SK-N-SH treated with all-trans-retinoic acid at 6 μM for 48 hours (cell line): Measurements from ENCODE around the gene FLRT1.
A peak's percentile ranks its signal among the peaks of the same experiment; 100 is the strongest.

Source experiments
- ARNTL ChIP-seq: fragments of 450-650 bp; formaldehyde crosslinking; IDR thresholded peaks from 2 replicates; pipeline ENCODE4 v1.5.0; 2020; ENCODE audit warnings: low read depth, mild to moderate bottlenecking, moderate library complexity, borderline replicate concordance
- CSDC2 ChIP-seq: fragments of 250-450 bp; sonication (Bioruptor Pico); IDR thresholded peaks from 2 replicates; pipeline ENCODE4 v1.5.0; 2020; ENCODE audit warnings: mild to moderate bottlenecking, moderate library complexity
- ESRRG ChIP-seq: fragments of 250-450 bp; sonication (Bioruptor Pico); IDR thresholded peaks from 2 replicates; pipeline ENCODE4 v1.6.1; 2021; ENCODE audit warnings: mild to moderate bottlenecking
- PATZ1 ChIP-seq: fragments of 250-450 bp; sonication (Bioruptor Pico); IDR thresholded peaks from 2 replicates; pipeline ENCODE4 v1.8.0; 2020; ENCODE audit warnings: mild to moderate bottlenecking, moderate library complexity, borderline replicate concordance
- PPARA ChIP-seq: fragments of 250-450 bp; sonication (Bioruptor Pico); IDR thresholded peaks from 2 replicates; pipeline ENCODE4 v1.5.0; 2020; ENCODE audit warnings: mild to moderate bottlenecking, borderline replicate concordance
- TCF4 ChIP-seq: fragments of 250-450 bp; sonication (Bioruptor Pico); IDR thresholded peaks from 2 replicates; pipeline ENCODE4 v1.8.0; 2021; ENCODE audit warnings: mild to moderate bottlenecking, moderate library complexity, borderline replicate concordance
- ZFP3 ChIP-seq: fragments of 250-450 bp; sonication (Bioruptor Pico); IDR thresholded peaks from 2 replicates; pipeline ENCODE4 v1.5.0; 2020; ENCODE audit warnings: mild to moderate bottlenecking, moderate library complexity
- ZFP30 ChIP-seq: fragments of 450-650 bp; formaldehyde crosslinking; IDR thresholded peaks from 2 replicates; pipeline ENCODE4 v1.5.0; 2022; ENCODE audit warnings: mild to moderate bottlenecking, moderate library complexity
- ZNF565 ChIP-seq: fragments of 450-650 bp; formaldehyde crosslinking; conservative IDR thresholded peaks from 2 replicates; pipeline ENCODE4 v1.5.0; 2020; ENCODE audit warnings: low read depth, mild to moderate bottlenecking, moderate library complexity
- ZNF70 ChIP-seq: fragments of 450-650 bp; formaldehyde crosslinking; IDR thresholded peaks from 2 replicates; pipeline ENCODE4 v1.5.0; 2020; ENCODE audit warnings: mild to moderate bottlenecking, moderate library complexity
- TF ChIP-seq, protein P1 (sequence below): fragments of 250-450 bp; sonication (Bioruptor Pico); IDR thresholded peaks from 2 replicates; pipeline ENCODE4 v1.8.0; 2021; ENCODE audit warnings: low read depth, mild to moderate bottlenecking, moderate library complexity, borderline replicate concordance
- TF ChIP-seq, protein P2 (sequence below): fragments of 250-450 bp; sonication (Bioruptor Pico); IDR thresholded peaks from 2 replicates; pipeline ENCODE4 v1.5.1; 2020; ENCODE audit warnings: low read depth, mild to moderate bottlenecking, moderate library complexity
- TF ChIP-seq, protein P3 (sequence below): fragments of 250-450 bp; sonication (Bioruptor Pico); IDR thresholded peaks from 2 replicates; pipeline ENCODE4 v1.5.1; 2021; ENCODE audit warnings: mild to moderate bottlenecking, moderate library complexity

DNA sequence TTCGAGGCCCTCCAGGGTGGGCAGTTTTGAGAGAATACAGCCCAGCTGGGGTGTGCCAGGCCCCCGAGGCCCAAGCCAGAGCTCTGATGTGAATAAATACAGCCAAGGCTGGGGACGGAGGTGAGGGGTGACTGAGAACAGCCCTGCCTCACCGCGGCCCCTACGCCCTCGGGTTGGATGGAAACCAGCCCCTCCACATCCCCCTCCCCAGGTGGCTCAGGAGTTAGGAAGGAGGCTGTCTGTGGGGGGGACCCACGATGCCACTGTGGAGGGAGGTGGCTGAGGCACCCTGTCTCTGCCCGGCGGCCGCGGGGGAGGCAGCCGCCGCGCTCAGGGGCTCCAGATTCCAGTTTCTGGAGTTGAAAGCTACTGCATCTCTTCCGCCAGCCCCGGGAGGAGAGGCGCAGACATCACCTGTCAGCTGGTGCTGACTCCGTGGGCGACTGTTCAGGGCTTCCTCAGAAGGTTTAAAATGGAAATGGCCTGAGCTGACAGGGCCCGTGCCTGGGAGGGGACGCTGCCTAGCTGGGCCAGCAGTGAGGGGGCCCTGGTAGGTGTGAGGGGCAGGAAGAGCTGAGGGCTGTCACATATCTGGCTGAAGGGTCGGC is 1.4 kb downstream of the FLRT1 start:
- TF ChIP-seq CSDC2 (CRISPR knock-in tag) = no peak
- no peak for TF ChIP-seq PATZ1 (CRISPR knock-in tag)
- no peak for TF ChIP-seq ZFP3
- TF ChIP-seq ARNTL (CRISPR knock-in tag) = no peak
- no peak for TF ChIP-seq ESRRG (CRISPR knock-in tag)
- no peak for TF ChIP-seq ZFP30 (CRISPR knock-in tag)
- TF ChIP-seq TCF4 (CRISPR knock-in tag) = no peak
- peak; percentile 47; the same call in 1 of the 2 replicates for TF ChIP-seq ZNF70 (CRISPR knock-in tag)
- TF ChIP-seq PPARA (CRISPR knock-in tag) = no peak
- TF ChIP-seq, protein P1, sequence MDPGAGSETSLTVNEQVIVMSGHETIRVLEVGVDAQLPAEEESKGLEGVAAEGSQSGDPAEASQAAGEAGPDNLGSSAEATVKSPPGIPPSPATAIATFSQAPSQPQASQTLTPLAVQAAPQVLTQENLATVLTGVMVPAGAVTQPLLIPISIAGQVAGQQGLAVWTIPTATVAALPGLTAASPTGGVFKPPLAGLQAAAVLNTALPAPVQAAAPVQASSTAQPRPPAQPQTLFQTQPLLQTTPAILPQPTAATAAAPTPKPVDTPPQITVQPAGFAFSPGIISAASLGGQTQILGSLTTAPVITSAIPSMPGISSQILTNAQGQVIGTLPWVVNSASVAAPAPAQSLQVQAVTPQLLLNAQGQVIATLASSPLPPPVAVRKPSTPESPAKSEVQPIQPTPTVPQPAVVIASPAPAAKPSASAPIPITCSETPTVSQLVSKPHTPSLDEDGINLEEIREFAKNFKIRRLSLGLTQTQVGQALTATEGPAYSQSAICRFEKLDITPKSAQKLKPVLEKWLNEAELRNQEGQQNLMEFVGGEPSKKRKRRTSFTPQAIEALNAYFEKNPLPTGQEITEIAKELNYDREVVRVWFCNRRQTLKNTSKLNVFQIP (CRISPR knock-in tag) = no peak
- no peak for TF ChIP-seq ZNF565
- TF ChIP-seq, protein P2, sequence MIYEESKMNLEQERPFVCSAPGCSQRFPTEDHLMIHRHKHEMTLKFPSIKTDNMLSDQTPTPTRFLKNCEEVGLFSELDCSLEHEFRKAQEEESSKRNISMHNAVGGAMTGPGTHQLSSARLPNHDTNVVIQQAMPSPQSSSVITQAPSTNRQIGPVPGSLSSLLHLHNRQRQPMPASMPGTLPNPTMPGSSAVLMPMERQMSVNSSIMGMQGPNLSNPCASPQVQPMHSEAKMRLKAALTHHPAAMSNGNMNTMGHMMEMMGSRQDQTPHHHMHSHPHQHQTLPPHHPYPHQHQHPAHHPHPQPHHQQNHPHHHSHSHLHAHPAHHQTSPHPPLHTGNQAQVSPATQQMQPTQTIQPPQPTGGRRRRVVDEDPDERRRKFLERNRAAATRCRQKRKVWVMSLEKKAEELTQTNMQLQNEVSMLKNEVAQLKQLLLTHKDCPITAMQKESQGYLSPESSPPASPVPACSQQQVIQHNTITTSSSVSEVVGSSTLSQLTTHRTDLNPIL (CRISPR knock-in tag) = no peak
- TF ChIP-seq, protein P3, sequence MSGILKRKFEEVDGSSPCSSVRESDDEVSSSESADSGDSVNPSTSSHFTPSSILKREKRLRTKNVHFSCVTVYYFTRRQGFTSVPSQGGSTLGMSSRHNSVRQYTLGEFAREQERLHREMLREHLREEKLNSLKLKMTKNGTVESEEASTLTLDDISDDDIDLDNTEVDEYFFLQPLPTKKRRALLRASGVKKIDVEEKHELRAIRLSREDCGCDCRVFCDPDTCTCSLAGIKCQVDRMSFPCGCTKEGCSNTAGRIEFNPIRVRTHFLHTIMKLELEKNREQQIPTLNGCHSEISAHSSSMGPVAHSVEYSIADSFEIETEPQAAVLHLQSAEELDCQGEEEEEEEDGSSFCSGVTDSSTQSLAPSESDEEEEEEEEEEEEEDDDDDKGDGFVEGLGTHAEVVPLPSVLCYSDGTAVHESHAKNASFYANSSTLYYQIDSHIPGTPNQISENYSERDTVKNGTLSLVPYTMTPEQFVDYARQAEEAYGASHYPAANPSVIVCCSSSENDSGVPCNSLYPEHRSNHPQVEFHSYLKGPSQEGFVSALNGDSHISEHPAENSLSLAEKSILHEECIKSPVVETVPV (CRISPR knock-in tag) = no peak
